HCT116 (cell line): Measurements from ENCODE around the gene TIGD4. TPM values are rescaled to one million over a fixed set of nuclear protein-coding genes. Genes with fewer than 3 reads are reported as not detected.

ENCODE experiments used
- ATAC-seq: fragments of 200-7000 bp; cut with Tn5 transposase; 2 replicates; pipeline ENCODE4 v1.9.1; 2020; ENCODE audit warnings: mild to moderate bottlenecking, moderate library complexity
- BruUV-seq: library from RNA; stranded (reverse); fragments of 400-500 nt; replicated peaks from 2 replicates; lab custom pipeline; 2021; lab: Mats Ljungman, UMichigan
- CTCF ChIA-PET: fragments of 300-600 bp; sonication (Branson Sonifier 250); formaldehyde crosslinking; loops from one replicate; lab custom pipeline; 2021; ENCODE audit warnings: antibody characterized with exemption; lab: Charles Lee
- POLR2A ChIA-PET: fragments of 300-600, 350-600 bp; sonication (Branson Sonifier 250); formaldehyde crosslinking; loops from one replicate; lab custom pipeline; 2021; ENCODE audit warnings: antibody characterized with exemption; lab: Charles Lee
- RAD21 ChIA-PET, 2 experiments: fragments of 300-600 bp; sonication (Branson Sonifier 250); formaldehyde crosslinking; loops; one replicate each; lab custom pipeline; 2023; ENCODE audit warnings: low total read pairs in 2 of 2; ENCODE audit not compliant: uncharacterized antibody in 2 of 2, unreplicated experiment in 2 of 2, low non-redundant PET in 1 of 2; lab: Charles Lee
- DNase-seq: peaks from one replicate; pipeline ENCODE4 v3.0.0-alpha.2; 2010; ENCODE audit warnings: low read depth, low spot score
- H2AFZ ChIP-seq: fragments of 200-600 bp; shearing (Covaris generic), sonication (generic); 2 replicates; pipeline ENCODE4 v1.6.1; 2017; ENCODE audit warnings: low read depth, mixed run types, mixed read lengths, antibody characterized with exemption, low read length; ENCODE audit not compliant: poor library complexity, severe bottlenecking
- H3K27ac ChIP-seq: 2 replicates; pipeline ENCODE4 v1.5.1; 2012; ENCODE audit warnings: low read depth, low read length
- H3K27me3 ChIP-seq: fragments of 200-600 bp; sonication (generic); 2 replicates; pipeline ENCODE4 v1.6.1; 2016; ENCODE audit warnings: mixed run types, low read length, mixed read lengths; ENCODE audit not compliant: insufficient read depth
- H3K36me3 ChIP-seq, 2 experiments: fragments of 200-500 bp in 1 of 2; fragments of 200-600 bp in 1 of 2; sonication (Bioruptor generic) in 1 of 2; sonication (generic) in 1 of 2; 2 replicates each; pipeline versions ENCODE4 v1.5.1 to v1.6.1; 2014 to 2016; ENCODE audit warnings: low read length in 2 of 2, inconsistent platforms in 1 of 2, mixed read lengths in 1 of 2, mixed run types in 1 of 2; ENCODE audit not compliant: insufficient read depth in 2 of 2, control insufficient read depth in 1 of 2
- H3K4me1 ChIP-seq, 2 experiments: fragments of 200-600 bp in 1 of 2; sonication (generic) in 1 of 2; 2 replicates each; pipeline versions ENCODE4 v1.5.1 to v1.6.1; 2012 to 2017; ENCODE audit warnings: low read length in 2 of 2, inconsistent platforms in 1 of 2, mild to moderate bottlenecking in 1 of 2, mixed read lengths in 1 of 2, mixed run types in 1 of 2, moderate library complexity in 1 of 2; ENCODE audit not compliant: insufficient read depth in 2 of 2, control insufficient read depth in 1 of 2
- H3K4me2 ChIP-seq: fragments of 200-600 bp; sonication (generic); 2 replicates; pipeline ENCODE4 v1.6.1; 2017; ENCODE audit warnings: mixed run types, low read length, mixed read lengths
- H3K4me3 ChIP-seq, 2 experiments: fragments of 200-600 bp in 1 of 2; sonication (generic) in 1 of 2; replicated peaks in 1 of 2; 2 replicates each; pipeline ENCODE4 v1.5.1; 2011 to 2016; ENCODE audit warnings: low read length in 2 of 2, control low read depth in 1 of 2, low read depth in 1 of 2, mild to moderate bottlenecking in 1 of 2, mixed read lengths in 1 of 2, mixed run types in 1 of 2
- H3K79me2 ChIP-seq: fragments of 200-600 bp; sonication (generic); 2 replicates; pipeline ENCODE4 v1.6.1; 2017; ENCODE audit warnings: mild to moderate bottlenecking, mixed run types, low read length, moderate library complexity, mixed read lengths; ENCODE audit not compliant: insufficient read depth
- H3K9ac ChIP-seq: fragments of 200-600 bp; sonication (generic); 2 replicates; pipeline ENCODE4 v1.6.1; 2016; ENCODE audit warnings: low read length, mixed read lengths
- H3K9me2 ChIP-seq: fragments of 200-600 bp; sonication (generic), shearing (Covaris generic); 2 replicates; pipeline ENCODE4 v1.6.1; 2017; ENCODE audit warnings: mixed run types, mild to moderate bottlenecking, moderate library complexity; ENCODE audit not compliant: insufficient read depth
- H3K9me3 ChIP-seq, 2 experiments: fragments of 200-500 bp in 1 of 2; fragments of 200-600 bp in 1 of 2; sonication (Bioruptor generic) in 1 of 2; sonication (generic) in 1 of 2; 2 replicates each; pipeline ENCODE4 v1.6.1; 2014 to 2017; ENCODE audit warnings: low read length in 2 of 2, mixed read lengths in 2 of 2, inconsistent platforms in 1 of 2, low read depth in 1 of 2, mild to moderate bottlenecking in 1 of 2, mixed run types in 1 of 2, moderate library complexity in 1 of 2; ENCODE audit not compliant: control insufficient read depth in 1 of 2, insufficient read depth in 1 of 2
- H4K20me1 ChIP-seq: fragments of 200-600 bp; sonication (generic), shearing (Covaris generic); 2 replicates; pipeline ENCODE4 v1.6.1; 2017; ENCODE audit warnings: mixed run types, mild to moderate bottlenecking, moderate library complexity; ENCODE audit not compliant: insufficient read depth
- ATF3 ChIP-seq: IDR thresholded peaks from 2 replicates; pipeline ENCODE4 v1.6.1; 2012
- CBX3 ChIP-seq: IDR thresholded peaks from 2 replicates; pipeline ENCODE4 v1.6.1; 2012; ENCODE audit warnings: low read depth
- EZH2phosphoT487 ChIP-seq: fragments of 200-600 bp; IDR thresholded peaks from 2 replicates; pipeline ENCODE4 v1.6.1; 2018; ENCODE audit warnings: antibody characterized with exemption, borderline replicate concordance
- FOSL1 ChIP-seq: IDR thresholded peaks from 2 replicates; pipeline ENCODE4 v1.6.1; 2012; ENCODE audit warnings: low read depth
- JUND ChIP-seq: IDR thresholded peaks from 2 replicates; pipeline ENCODE4 v1.6.1; 2012
- POLR2A ChIP-seq: IDR thresholded peaks from 2 replicates; pipeline ENCODE4 v1.7.0; 2011; ENCODE audit warnings: borderline replicate concordance; ENCODE audit not compliant: insufficient read depth, insufficient read length; ENCODE audit errors: extremely low read depth
- RAD21 ChIP-seq: IDR thresholded peaks from 2 replicates; pipeline ENCODE4 v1.6.1; 2012; ENCODE audit warnings: low read depth, mild to moderate bottlenecking
- SIN3A ChIP-seq: IDR thresholded peaks from 2 replicates; pipeline ENCODE4 v1.6.1; 2012; ENCODE audit warnings: low read depth
- SP1 ChIP-seq: IDR thresholded peaks from 2 replicates; pipeline ENCODE4 v1.6.1; 2012; ENCODE audit warnings: low read depth
- SRF ChIP-seq: IDR thresholded peaks from 2 replicates; pipeline ENCODE4 v1.6.1; 2012; ENCODE audit warnings: low read depth
- TCF7L2 ChIP-seq: IDR thresholded peaks from 2 replicates; pipeline ENCODE4 v1.7.0; 2011; ENCODE audit warnings: borderline replicate concordance, inconsistent platforms; ENCODE audit not compliant: insufficient read depth, insufficient read length; ENCODE audit errors: extremely low read depth
- YY1 ChIP-seq: IDR thresholded peaks from 2 replicates; pipeline ENCODE4 v1.6.1; 2011; ENCODE audit warnings: low read length, low read depth, moderate library complexity, mild to moderate bottlenecking; ENCODE audit not compliant: insufficient replicate concordance; ENCODE audit errors: extremely low read depth
- ZFX ChIP-seq: fragments of 450-650 bp; IDR thresholded peaks from 2 replicates; pipeline ENCODE4 v1.6.1; 2017
- intact Hi-C: fragments of 100-400 bp; cut with micrococcal nuclease; formaldehyde crosslinking; loops from 2 replicates; pipeline ENCODE4 v1.10.0; 2022
- total RNA-seq: library from RNA; stranded (reverse); gene quantifications from one replicate; pipeline ENCODE4 v1.2.1, GENCODE V29; 2021; ENCODE audit not compliant: unreplicated experiment
- TF ChIP-seq, protein P1 (sequence below): IDR thresholded peaks from 2 replicates; pipeline ENCODE4 v1.6.1; 2011; ENCODE audit warnings: mild to moderate bottlenecking, low read length, moderate library complexity; ENCODE audit not compliant: insufficient replicate concordance; ENCODE audit errors: extremely low read depth
- TF ChIP-seq, protein P2 (sequence below), 3 experiments: fragments of 200-600 bp in 1 of 3; sonication (generic) in 1 of 3; IDR thresholded peaks in 2 of 3; conservative IDR thresholded peaks in 1 of 3; 2 replicates each; pipeline ENCODE4 v1.5.1; 2012 to 2017; ENCODE audit warnings: low read depth in 2 of 3, low read length in 2 of 3, antibody characterized with exemption in 1 of 3, borderline replicate concordance in 1 of 3, control low read depth in 1 of 3, mild to moderate bottlenecking in 1 of 3, mixed read lengths in 1 of 3, mixed run types in 1 of 3, moderate library complexity in 1 of 3; ENCODE audit not compliant: insufficient read depth in 1 of 3

Gene TIGD4
- total RNA-seq, 1 experiment from 2014 or later: 0.42 TPM

GRCh38 chr4:152735396-152735859 is 44.1 kb downstream of the TIGD4 start (continued):
- no peak for TF ChIP-seq ATF3
- TF ChIP-seq SP1: no peak
- TF ChIP-seq CBX3: no peak
- TF ChIP-seq SIN3A: no peak
- TF ChIP-seq EZH2phosphoT487: no peak
- no peak for TF ChIP-seq FOSL1
- no peak for TF ChIP-seq ZFX
- TF ChIP-seq, protein P1, sequence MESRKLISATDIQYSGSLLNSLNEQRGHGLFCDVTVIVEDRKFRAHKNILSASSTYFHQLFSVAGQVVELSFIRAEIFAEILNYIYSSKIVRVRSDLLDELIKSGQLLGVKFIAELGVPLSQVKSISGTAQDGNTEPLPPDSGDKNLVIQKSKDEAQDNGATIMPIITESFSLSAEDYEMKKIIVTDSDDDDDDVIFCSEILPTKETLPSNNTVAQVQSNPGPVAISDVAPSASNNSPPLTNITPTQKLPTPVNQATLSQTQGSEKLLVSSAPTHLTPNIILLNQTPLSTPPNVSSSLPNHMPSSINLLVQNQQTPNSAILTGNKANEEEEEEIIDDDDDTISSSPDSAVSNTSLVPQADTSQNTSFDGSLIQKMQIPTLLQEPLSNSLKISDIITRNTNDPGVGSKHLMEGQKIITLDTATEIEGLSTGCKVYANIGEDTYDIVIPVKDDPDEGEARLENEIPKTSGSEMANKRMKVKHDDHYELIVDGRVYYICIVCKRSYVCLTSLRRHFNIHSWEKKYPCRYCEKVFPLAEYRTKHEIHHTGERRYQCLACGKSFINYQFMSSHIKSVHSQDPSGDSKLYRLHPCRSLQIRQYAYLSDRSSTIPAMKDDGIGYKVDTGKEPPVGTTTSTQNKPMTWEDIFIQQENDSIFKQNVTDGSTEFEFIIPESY: no peak
- TF ChIP-seq YY1: no peak
- peak; percentile 78 for TF ChIP-seq RAD21

DNA sequence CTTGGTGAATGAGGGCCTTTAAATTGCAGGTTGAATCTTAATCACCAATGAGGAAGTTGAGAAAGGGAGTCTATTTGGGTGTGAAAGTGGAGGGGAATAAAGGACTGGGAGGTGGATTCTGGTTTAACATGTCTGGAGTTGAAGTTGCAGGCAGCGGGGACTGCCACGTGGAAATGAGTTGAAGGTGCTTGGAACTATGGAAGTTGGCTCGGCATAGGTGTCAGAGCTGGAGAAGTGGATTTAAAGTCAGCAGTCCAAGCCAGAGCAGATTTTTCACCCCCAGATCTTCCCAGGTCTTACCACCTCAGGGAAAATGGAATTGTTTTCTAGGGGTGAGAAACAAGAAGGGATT is 44.9 kb downstream of the TIGD4 start:
- intact Hi-C loops: loop anchor here (2.0 kb wide), 3 partner anchors 234 to 326 kb away; no protein-coding TSS in a partner anchor
- Histone ChIP-seq H3K27ac (no peak overlapping the region), H3K4me1 (no peaks in the 10 kb centered on the region), H2AFZ (no peak overlapping the region), H4K20me1 (no peaks in the 10 kb centered on the region), H3K9me2 (no peaks in the 10 kb centered on the region), H3K9ac (no peak overlapping the region), H3K9me3 (no peaks in the 10 kb centered on the region), H3K4me2 (no peak overlapping the region), H3K4me3 (no peak overlapping the region), H3K36me3 (no peaks in the 10 kb centered on the region), H3K27me3 (no peaks in the 10 kb centered on the region), H3K79me2 (no peaks in the 10 kb centered on the region)
- no peak for ATAC-seq
- POLR2A ChIA-PET: no interaction called here
- no TSS peak for BruUV-seq
- DNase-seq: no peak
- RAD21 ChIA-PET: interaction anchor here in 1 of 2 experiments (0.6 kb wide), 1 partner anchor 278 kb away, joined by 3 read pairs; no protein-coding TSS in a partner anchor
- CTCF ChIA-PET: interaction anchor here (1.0 to 1.2 kb wide), 3 partner anchors 44 to 326 kb away, joined by 3 to 4 read pairs (median 3); no protein-coding TSS in a partner anchor
- TF ChIP-seq, protein P2, sequence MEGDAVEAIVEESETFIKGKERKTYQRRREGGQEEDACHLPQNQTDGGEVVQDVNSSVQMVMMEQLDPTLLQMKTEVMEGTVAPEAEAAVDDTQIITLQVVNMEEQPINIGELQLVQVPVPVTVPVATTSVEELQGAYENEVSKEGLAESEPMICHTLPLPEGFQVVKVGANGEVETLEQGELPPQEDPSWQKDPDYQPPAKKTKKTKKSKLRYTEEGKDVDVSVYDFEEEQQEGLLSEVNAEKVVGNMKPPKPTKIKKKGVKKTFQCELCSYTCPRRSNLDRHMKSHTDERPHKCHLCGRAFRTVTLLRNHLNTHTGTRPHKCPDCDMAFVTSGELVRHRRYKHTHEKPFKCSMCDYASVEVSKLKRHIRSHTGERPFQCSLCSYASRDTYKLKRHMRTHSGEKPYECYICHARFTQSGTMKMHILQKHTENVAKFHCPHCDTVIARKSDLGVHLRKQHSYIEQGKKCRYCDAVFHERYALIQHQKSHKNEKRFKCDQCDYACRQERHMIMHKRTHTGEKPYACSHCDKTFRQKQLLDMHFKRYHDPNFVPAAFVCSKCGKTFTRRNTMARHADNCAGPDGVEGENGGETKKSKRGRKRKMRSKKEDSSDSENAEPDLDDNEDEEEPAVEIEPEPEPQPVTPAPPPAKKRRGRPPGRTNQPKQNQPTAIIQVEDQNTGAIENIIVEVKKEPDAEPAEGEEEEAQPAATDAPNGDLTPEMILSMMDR (IDR thresholded peaks at IDR 0.05 in 2 of 3, conservative IDR thresholded peaks at IDR 0.05 in 1 of 3; ENCODE audit: borderline replicate concordance in 1 of 3, insufficient read depth in 1 of 3, low read depth in 2 of 3, low read length in 2 of 3): no peak
- TF ChIP-seq JUND (no peak), TCF7L2 (no peak), ATF3 (no peak), POLR2A (no peak), SRF (no peak), YY1 (no peak)
- TF ChIP-seq, protein P1: no peak
